Thyroid gland (tissue), 4 donors: ENCODE results near the gene NRN1L. TPM values are rescaled to one million over a fixed set of nuclear protein-coding genes. Genes with fewer than 3 reads are reported as not detected.

Experiments used
- DNase-seq, 2 donors: peaks; one replicate each; pipeline ENCODE4 v3.0.0-alpha.2; 2019
- H3K27ac ChIP-seq, 3 donors: fragments of 200-600 bp; sonication (generic); 1 replicate in 2 of 3; 2 replicates in 1 of 3; pipeline ENCODE4 v1.5.1; 2016 to 2019; ENCODE audit warnings: mild to moderate bottlenecking in 1 of 3, moderate library complexity in 1 of 3
- H3K27me3 ChIP-seq: fragments of 200-600 bp; sonication (generic); one replicate; pipeline ENCODE4 v1.5.1; 2019
- H3K36me3 ChIP-seq, 2 donors: fragments of 200-600 bp; sonication (generic); one replicate each; pipeline ENCODE4 v1.5.1; 2016 to 2019
- H3K4me1 ChIP-seq, 2 donors: fragments of 200-600 bp; sonication (generic); one replicate each; pipeline ENCODE4 v1.5.1; 2017 to 2019
- H3K4me3 ChIP-seq, 3 donors: fragments of 200-600 bp; sonication (generic); replicated peaks in 1 of 3; 1 replicate in 2 of 3; 2 replicates in 1 of 3; pipeline ENCODE4 v1.5.1; 2016; ENCODE audit warnings: mild to moderate bottlenecking in 1 of 3
- H3K9me3 ChIP-seq: fragments of 200-600 bp; sonication (generic); one replicate; pipeline ENCODE4 v1.5.1; 2017
- POLR2A ChIP-seq, 2 donors: fragments of 450-650 bp; IDR thresholded peaks; one replicate each; pipeline ENCODE4 v1.6.1; 2017; ENCODE audit warnings: antibody characterized with exemption in 2 of 2, mild to moderate bottlenecking in 2 of 2, moderate library complexity in 1 of 2
- WGBS, 2 donors: methylation state at CpG; one replicate each; pipeline ENCODE4 v1.1.5; 2017; 5-methylcytosine and 5-hydroxymethylcytosine counted together
- intact Hi-C: fragments of 100-400 bp; cut with DNase I; formaldehyde crosslinking; loops from one replicate; pipeline ENCODE4 v1.15.1; 2023
- total RNA-seq, 4 donors: library from RNA; depleted of rRNA; stranded (reverse); fragments of >200 nt; gene quantifications; one replicate each; pipeline ENCODE4 v1.2.3, GENCODE V29; 2016
- TF ChIP-seq, protein P1 (sequence below), 6 experiments: fragments of 200-600 bp in 3 of 6; fragments of 450-650 bp in 3 of 6; sonication (generic) in 3 of 6; IDR thresholded peaks; one replicate each; pipeline ENCODE4 v1.5.1; 2016 to 2019; ENCODE audit warnings: antibody characterized with exemption in 6 of 6, mild to moderate bottlenecking in 2 of 6, inconsistent platforms in 1 of 6, moderate library complexity in 1 of 6

The NRN1L gene
- total RNA-seq, 4 donors from 2014 or later = 2.0 TPM; not detected in 3

DNA sequence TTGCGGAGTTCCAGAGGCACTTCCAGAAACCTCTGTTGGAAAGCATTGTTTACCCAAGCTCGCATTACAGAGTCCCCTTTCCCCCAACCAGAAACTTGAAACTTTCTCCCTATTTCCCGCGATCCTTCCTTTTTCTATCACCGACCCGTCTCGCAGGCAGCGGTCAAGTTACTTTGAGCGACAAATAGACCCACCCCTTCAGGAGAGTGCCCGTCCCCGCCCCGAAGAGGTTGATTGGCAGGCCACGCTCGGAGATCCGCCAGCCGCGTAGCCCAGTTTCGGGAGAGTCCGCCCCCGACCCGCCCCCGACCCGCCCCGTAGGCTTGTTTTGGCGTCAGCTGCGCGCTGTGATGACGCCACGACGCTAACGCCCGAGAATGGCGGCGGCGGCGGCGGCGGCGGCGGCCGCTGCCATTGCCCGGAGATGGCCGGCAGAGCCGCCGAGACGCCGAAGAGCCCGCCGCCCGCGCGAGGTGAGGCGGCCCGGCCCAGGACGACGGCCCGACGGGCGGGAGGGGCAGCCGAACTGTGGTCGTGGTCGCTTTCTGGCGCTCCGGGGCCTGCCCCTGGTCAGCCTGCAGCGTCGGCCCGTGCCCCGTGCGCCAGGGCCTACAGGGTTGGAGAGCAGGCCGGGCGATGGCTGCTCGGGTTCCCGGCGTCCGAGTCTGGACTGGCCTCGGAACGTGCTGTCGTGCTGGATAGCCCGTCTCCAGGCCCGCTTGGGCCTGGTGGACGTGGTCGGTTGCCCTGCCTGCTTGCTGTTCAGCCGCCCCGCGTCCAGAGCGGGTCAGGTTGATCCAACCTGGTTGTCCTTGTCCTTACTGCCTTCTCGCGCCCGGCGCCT, 8.4 kb downstream of the NRN1L start, which contains the start of gene PSKH1:
Gene PSKH1, plus strand, starts transcription at position 356 of the 844 bp plus-strand sequence. CDS start 15,496 bp downstream, outside the sequence.
- DNase-seq = peak; percentile 95 to 97
- Histone ChIP-seq H3K4me1 (peaks cover 17 to 36% of the 10 kb centered on the region in 2 donors), H3K27ac (peak within 1 kb of the TSS; percentile 86 to 91 (median 88)), H3K27me3 (no peaks in the 10 kb centered on the region), H3K9me3 (no peaks in the 10 kb centered on the region), H3K36me3 (no peaks in the 10 kb centered on the region), H3K4me3 (peak within 1 kb of the TSS; percentile 73 to 96 (median 96))
- 0 to 1% methylated on average over 21 to 24 of the region's 90 CpGs for WGBS, 2 donors
- TF ChIP-seq POLR2A (IDR thresholded peaks at IDR 0.05) = peak; percentile 53 to 88
- TF ChIP-seq, protein P1, sequence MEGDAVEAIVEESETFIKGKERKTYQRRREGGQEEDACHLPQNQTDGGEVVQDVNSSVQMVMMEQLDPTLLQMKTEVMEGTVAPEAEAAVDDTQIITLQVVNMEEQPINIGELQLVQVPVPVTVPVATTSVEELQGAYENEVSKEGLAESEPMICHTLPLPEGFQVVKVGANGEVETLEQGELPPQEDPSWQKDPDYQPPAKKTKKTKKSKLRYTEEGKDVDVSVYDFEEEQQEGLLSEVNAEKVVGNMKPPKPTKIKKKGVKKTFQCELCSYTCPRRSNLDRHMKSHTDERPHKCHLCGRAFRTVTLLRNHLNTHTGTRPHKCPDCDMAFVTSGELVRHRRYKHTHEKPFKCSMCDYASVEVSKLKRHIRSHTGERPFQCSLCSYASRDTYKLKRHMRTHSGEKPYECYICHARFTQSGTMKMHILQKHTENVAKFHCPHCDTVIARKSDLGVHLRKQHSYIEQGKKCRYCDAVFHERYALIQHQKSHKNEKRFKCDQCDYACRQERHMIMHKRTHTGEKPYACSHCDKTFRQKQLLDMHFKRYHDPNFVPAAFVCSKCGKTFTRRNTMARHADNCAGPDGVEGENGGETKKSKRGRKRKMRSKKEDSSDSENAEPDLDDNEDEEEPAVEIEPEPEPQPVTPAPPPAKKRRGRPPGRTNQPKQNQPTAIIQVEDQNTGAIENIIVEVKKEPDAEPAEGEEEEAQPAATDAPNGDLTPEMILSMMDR (IDR thresholded peaks at IDR 0.05) = no peak
- intact Hi-C loops = no loop called here

DNA sequence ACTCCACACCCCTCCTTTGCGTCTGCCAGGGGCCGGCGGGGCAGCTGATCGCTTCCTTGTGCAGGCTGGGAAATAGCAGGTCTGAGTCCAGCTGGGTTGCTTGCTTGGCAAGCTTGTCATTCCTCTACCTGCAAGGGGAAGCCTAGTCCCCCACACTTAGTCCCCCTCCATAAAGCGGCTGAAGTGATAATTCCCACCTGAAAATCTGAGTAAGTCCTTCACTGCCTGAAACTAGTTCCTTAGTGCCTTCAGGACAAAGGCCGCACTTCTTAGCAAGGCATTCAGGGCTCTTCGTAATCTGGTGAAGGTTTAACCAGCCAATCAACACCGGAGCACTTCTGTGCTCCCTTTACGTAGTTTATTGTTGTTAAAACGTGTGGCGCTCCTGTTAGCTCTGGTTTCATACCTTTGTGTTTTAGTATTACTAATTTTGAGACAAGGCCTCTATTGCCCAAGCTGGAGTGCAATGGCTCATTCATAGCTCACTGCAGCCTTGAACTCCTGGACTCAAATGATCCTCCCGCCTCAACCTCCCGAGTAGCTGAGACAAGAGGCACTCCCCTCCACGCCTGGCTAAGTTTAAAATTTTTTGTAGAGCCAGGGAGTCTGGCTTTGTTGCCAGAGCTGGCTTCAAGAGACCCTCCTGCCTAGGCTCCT, 9.2 kb downstream of the NRN1L start:
- Histone ChIP-seq H3K27me3 (no peaks in the 10 kb centered on the region), H3K4me3 (peak overlapping the region; percentile 73 to 96 (median 96)), H3K27ac (peak overlapping the region; percentile 86 to 91 (median 88)), H3K4me1 (peaks cover 17 to 36% of the 10 kb centered on the region in 2 donors), H3K9me3 (no peaks in the 10 kb centered on the region), H3K36me3 (no peaks in the 10 kb centered on the region)
- 17 to 22% methylated on average over 12 to 13 of the region's 14 CpGs for WGBS, 2 donors
- no peak for DNase-seq
- intact Hi-C loops = no loop called here
- no peak for TF ChIP-seq POLR2A (IDR thresholded peaks at IDR 0.05)
- TF ChIP-seq, protein P1 (IDR thresholded peaks at IDR 0.05) = no peak

DNA sequence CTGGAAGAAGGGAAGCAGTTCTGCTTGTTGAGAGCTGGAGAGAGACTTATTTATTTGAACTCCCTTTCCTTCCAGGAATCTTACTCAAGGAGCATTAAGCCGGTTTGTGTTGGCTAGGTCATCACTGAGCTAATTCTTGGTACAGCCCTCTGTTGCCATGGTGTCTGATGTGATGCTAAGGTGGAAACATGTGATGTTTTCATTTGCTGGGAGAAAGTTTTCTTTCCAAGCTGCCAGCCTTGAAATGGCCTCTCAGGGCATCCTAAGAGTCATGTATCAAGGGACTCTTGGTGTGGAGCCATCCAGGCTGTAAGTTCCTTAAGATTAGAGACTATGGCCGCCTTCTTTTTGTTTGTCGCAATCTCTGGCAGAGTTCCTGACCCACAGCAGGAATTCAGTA, 12.5 kb downstream of the NRN1L start:
- intact Hi-C loops = no loop called here
- 33 to 46% methylated on average over 3 of the region's 3 CpGs for WGBS, 2 donors
- TF ChIP-seq POLR2A (IDR thresholded peaks at IDR 0.05) = no peak
- TF ChIP-seq, protein P1 (IDR thresholded peaks at IDR 0.05) = no peak

DNA sequence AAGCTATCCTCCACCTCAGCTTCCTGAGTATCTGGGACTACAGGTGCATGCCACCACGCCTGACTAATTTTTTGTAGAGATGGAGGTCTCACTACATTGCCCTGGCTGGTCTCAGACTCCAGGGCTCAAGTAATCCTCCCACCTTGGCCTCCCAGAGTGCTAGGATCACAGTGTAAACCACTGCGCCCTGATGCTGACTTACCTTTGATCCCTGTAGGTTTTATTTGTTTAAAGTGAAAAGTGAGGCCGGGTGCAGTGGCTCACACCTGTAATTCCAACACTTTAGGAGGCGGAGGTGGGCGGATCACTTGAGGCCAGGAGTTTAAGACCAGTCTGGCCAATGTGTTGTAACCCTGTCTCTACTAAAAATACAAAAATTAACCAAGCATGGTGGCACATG, 17.0 kb downstream of the NRN1L start:
- intact Hi-C loops = no loop called here
- TF ChIP-seq POLR2A (IDR thresholded peaks at IDR 0.05) = no peak
- TF ChIP-seq, protein P1 (IDR thresholded peaks at IDR 0.05) = no peak
- Histone ChIP-seq H3K27me3 (no peaks in the 10 kb centered on the region), H3K27ac (no peak overlapping the region), H3K4me3 (no peak overlapping the region), H3K9me3 (no peaks in the 10 kb centered on the region), H3K36me3 (no peaks in the 10 kb centered on the region), H3K4me1 (peaks cover 4 to 11% of the 10 kb centered on the region in 2 donors)
- no peak for DNase-seq
- 88 to 92% methylated on average over 5 of the region's 5 CpGs for WGBS, 2 donors

More for the DNA sequence above, 12.5 kb downstream of the NRN1L start:
- Histone ChIP-seq H3K36me3 (no peaks in the 10 kb centered on the region), H3K4me1 (peaks cover 17 to 36% of the 10 kb centered on the region in 2 donors), H3K27ac (peak overlapping the region in 1 of 3 donors; percentile 57), H3K4me3 (no peak overlapping the region), H3K9me3 (no peaks in the 10 kb centered on the region), H3K27me3 (no peaks in the 10 kb centered on the region)
- peak; percentile 51 to 57 for DNase-seq
